ENCODE results near the gene SLCO2B1. TPM values are rescaled to one million over a fixed set of nuclear protein-coding genes. Genes with fewer than 3 reads are reported as not detected.

The SLCO2B1 gene
- total and polyA plus RNA-seq, 4 donors: 52.7 to 184 (median 135) TPM

- Histone ChIP-seq H3K27me3 (ENCODE audit: control insufficient read depth in 4 of 4, insufficient read depth in 4 of 4, low read length in 3 of 4) (no peaks in the 10 kb centered on the region), H3K36me3 (ENCODE audit: control insufficient read depth in 4 of 4, insufficient read depth in 3 of 4, low read depth in 1 of 4, low read length in 3 of 4) (no peaks in the 10 kb centered on the region), H3K4me1 (ENCODE audit: control insufficient read depth in 4 of 4, insufficient read depth in 4 of 4, low read length in 3 of 4) (no peaks in the 10 kb centered on the region), H3K9me3 (ENCODE audit: control insufficient read depth in 4 of 4, low read length in 3 of 4) (no peaks in the 10 kb centered on the region), H3K27ac (ENCODE audit: low read depth in 1 of 2, low read length in 2 of 2) (no peak overlapping the region), H3K9ac (ENCODE audit: low read depth in 1 of 2, low read length in 2 of 2) (no peak overlapping the region), H3K4me3 (ENCODE audit: low read depth in 1 of 3, low read length in 3 of 3) (no peak overlapping the region)
- DNase-seq (ENCODE audit: low spot score): no peak
- WGBS: 51% methylated on average over 2 of the region's 2 CpGs
- no peak for TF ChIP-seq RXRA (IDR thresholded peaks at IDR 0.05)
- no peak for TF ChIP-seq REST (IDR thresholded peaks at IDR 0.05)
- no peak for TF ChIP-seq RAD21 (IDR thresholded peaks at IDR 0.05)
- no peak for TF ChIP-seq EGR1 (IDR thresholded peaks at IDR 0.05; ENCODE audit: low read depth in 2 of 2)
- TF ChIP-seq JUND (IDR thresholded peaks at IDR 0.05): no peak
- TF ChIP-seq NR2F2 (IDR thresholded peaks at IDR 0.05): no peak
- TF ChIP-seq ZBTB33 (IDR thresholded peaks at IDR 0.05): no peak
- no peak for TF ChIP-seq HNF4G (IDR thresholded peaks at IDR 0.05)
- no peak for TF ChIP-seq TAF1 (conservative IDR thresholded peaks at IDR 0.05)
- TF ChIP-seq MAX (IDR thresholded peaks at IDR 0.05): no peak
- TF ChIP-seq CTCF (IDR thresholded peaks at IDR 0.05; ENCODE audit: low read depth, low read length, missing input control): no peak
- no peak for TF ChIP-seq FOXA2 (IDR thresholded peaks at IDR 0.05)
- no peak for TF ChIP-seq ATF3 (IDR thresholded peaks at IDR 0.05)
Observed at GRCh38 chr11:75219869-75220268, 69.0 kb downstream of the SLCO2B1 start.

GRCh38 chr11:75223954-75224643 is 73.2 kb downstream of the SLCO2B1 start:
- Histone ChIP-seq H3K27ac (ENCODE audit: low read depth in 1 of 2, low read length in 2 of 2) (no peak overlapping the region), H3K9ac (ENCODE audit: low read depth in 1 of 2, low read length in 2 of 2) (no peak overlapping the region), H3K36me3 (ENCODE audit: control insufficient read depth in 4 of 4, insufficient read depth in 3 of 4, low read depth in 1 of 4, low read length in 3 of 4) (no peaks in the 10 kb centered on the region), H3K4me1 (ENCODE audit: control insufficient read depth in 4 of 4, insufficient read depth in 4 of 4, low read length in 3 of 4) (no peaks in the 10 kb centered on the region), H3K4me3 (ENCODE audit: low read depth in 1 of 3, low read length in 3 of 3) (no peak overlapping the region), H3K9me3 (ENCODE audit: control insufficient read depth in 4 of 4, low read length in 3 of 4) (no peaks in the 10 kb centered on the region), H3K27me3 (ENCODE audit: control insufficient read depth in 4 of 4, insufficient read depth in 4 of 4, low read length in 3 of 4) (no peaks in the 10 kb centered on the region)
- TF ChIP-seq SP1 (IDR thresholded peaks at IDR 0.05): no peak
- TF ChIP-seq EGR1 (IDR thresholded peaks at IDR 0.05; ENCODE audit: low read depth in 2 of 2): no peak
- TF ChIP-seq ZBTB33 (IDR thresholded peaks at IDR 0.05): no peak
- TF ChIP-seq FOXA2 (IDR thresholded peaks at IDR 0.05): no peak
- TF ChIP-seq HNF4G (IDR thresholded peaks at IDR 0.05): no peak
- TF ChIP-seq RXRA (IDR thresholded peaks at IDR 0.05): no peak
- peak; percentile 6 for TF ChIP-seq CTCF (IDR thresholded peaks at IDR 0.05; ENCODE audit: low read depth, low read length, missing input control)
- no peak for TF ChIP-seq GABPA (IDR thresholded peaks at IDR 0.05 in 1 of 2, conservative IDR thresholded peaks at IDR 0.05 in 1 of 2)
- peak; percentile 6 to 23 for TF ChIP-seq RAD21 (IDR thresholded peaks at IDR 0.05)
- no peak for TF ChIP-seq YY1 (IDR thresholded peaks at IDR 0.05)
- DNase-seq (ENCODE audit: low spot score): no peak
- WGBS: 72% methylated on average over 5 of the region's 5 CpGs

Data from liver (tissue), 9 donors.